Right kidney (tissue), 1 donor: ENCODE data around the gene SPTBN1.
A peak's percentile ranks its signal among the peaks of the same experiment; 100 is the strongest.

Source experiments
- DNase-seq: peaks from one replicate; pipeline ENCODE4 v3.0.0-alpha.2; 2016

SPTBN1 gene

GRCh38 chr2:54432251-54433015, 23.7 kb upstream of the SPTBN1 start:
- DNase-seq, result no peak

DNA sequence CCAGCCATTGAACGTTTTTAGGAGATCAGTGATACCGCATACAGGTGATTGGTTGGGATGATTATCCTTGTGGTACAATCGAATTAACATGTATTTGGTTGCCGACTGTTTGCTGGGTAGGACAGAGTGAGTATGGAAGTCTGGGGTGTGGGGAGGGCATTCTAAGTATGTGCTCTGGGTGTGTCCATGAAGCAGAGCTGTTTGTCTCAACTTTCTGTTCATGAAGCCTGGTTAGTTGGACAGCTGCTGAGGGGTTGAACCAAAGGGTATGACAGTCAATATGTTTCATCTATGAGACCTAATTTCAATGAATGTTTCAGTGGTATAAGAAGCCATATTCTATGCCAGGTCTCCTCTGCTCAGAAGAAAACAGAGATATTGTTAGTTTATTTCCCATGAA, 21.9 kb upstream of the SPTBN1 start:
- no peak for DNase-seq

DNA sequence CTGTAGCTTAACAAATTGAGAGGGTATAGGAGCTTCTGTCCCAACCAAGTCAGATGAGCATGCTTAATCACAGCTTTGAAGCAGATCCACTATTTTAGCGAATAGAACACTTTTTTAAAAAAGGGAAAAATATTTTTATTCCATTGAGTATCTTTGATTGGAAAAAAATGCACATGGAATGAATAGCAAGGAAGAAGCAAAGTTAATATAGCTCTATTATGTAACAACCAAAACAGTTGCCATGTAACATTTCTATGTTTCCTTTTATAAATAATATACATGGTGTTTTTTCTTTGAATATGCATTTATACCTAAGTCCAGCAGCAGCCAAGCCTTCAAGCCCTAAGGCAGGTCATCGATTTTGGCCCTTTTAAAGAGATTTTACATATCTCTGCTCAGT, 21.4 kb upstream of the SPTBN1 start:
- no peak for DNase-seq

DNA sequence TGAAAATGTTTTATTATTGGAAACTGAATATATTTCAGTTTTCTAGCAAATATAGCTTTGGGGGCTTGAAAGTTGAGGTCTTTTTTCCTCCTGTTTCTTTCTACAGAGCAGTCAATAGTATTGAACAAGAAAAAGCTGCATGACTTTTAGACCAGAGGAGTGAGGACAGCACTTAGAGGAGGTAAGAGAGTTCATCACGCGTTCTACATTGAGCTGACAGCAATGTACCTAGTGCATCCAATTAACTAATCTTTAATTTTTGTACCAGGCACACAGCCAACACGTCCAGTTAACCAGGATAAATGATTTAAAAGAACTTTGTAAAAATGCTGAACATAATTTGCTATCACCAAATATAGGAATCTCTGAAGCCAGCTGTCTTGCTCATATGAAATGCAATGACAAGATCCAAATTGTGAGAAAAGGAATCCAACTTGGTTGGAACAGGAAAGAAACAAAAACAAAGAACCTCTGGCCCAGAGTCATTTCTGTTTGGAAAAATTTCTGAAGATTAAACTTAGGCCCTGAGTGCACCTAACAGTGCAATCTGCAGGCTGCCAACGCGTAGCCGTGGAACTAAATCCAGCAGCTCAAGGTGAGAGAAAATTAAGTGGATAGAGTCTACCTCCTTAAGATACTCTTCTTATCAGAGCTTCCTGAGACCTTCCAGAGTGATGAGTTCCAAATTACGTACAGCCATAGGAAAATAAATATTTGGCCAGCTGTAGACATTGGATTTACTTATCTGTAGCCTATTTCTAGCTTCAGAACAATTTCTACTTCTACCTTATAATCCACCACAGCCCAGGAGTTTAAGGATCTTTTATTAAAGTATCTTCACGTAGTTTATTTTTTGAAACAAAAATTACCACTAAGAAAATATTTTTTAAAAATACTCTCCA, 20.6 kb upstream of the SPTBN1 start:
- DNase-seq, result no peak

- no peak for DNase-seq
Observed at GRCh38 chr2:54437588-54437987, 18.5 kb upstream of the SPTBN1 start.

GRCh38 chr2:54438271-54438670, 17.9 kb upstream of the SPTBN1 start:
- DNase-seq, result no peak

DNA sequence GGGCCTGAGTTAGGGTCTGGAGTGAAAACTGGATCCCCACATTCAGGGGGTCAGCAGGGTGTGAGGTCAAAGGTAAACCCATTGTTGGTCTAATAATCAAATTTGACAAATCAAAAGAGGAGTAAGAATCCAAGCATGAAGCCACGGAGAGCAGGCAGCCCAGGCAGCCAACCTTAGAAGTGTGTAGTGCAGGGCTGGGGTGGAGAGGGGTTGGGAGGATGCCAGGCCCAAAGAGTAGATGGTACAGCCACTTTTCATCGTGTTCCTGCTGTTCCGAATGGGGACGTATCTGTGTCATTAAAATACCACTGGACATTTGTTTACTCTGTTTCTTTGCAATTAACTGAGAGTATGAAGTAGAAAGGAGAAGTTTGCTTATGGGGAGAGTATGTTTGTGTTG, 16.5 kb upstream of the SPTBN1 start:
- DNase-seq, result no peak

GRCh38 chr2:54440050-54440449, 16.1 kb upstream of the SPTBN1 start:
- no peak for DNase-seq

DNA sequence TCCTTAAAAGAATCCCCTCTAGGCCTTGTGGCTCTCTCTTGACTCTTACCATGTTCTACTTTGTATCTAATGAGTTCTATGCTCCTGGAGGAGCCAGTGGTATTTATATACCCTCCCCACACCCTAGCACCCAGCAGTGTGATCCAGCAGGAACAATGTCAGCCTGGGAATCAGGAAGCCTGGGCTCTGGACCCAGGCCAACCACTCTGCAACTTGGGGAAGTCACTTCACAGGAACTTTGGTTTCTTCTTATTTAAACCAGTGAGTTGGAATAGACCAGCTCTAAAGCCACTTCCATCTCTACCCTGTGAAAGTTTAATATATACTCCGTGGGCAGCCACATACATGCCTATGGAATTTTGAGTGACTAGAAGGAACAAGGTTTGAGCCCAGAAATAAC, 11.6 kb upstream of the SPTBN1 start:
- no peak for DNase-seq

DNA sequence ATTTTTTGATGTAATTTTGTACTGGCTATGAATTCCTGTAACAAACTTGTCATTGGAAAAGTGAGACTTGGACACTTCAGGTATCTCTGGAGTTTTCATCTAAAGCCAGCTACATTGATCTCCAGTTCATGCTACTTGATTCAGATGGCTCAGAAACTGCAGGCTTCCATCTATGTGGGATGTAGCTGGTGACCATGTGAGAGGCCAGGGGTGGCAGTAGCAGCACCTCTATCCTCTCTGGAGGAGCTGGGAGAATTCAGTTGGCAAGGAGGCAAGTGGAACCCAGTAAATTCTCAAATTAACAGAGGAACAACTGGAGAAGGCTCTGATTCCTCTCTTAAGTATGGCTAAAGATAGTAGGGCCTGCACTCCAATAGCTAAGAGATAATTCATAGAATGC, 10.0 kb upstream of the SPTBN1 start:
- no peak for DNase-seq

- DNase-seq, result no peak
Observed at GRCh38 chr2:54446625-54447024, 9.5 kb upstream of the SPTBN1 start.

- no peak for DNase-seq
Observed at GRCh38 chr2:54454548-54455130, 1.5 kb upstream of the SPTBN1 start.

DNA sequence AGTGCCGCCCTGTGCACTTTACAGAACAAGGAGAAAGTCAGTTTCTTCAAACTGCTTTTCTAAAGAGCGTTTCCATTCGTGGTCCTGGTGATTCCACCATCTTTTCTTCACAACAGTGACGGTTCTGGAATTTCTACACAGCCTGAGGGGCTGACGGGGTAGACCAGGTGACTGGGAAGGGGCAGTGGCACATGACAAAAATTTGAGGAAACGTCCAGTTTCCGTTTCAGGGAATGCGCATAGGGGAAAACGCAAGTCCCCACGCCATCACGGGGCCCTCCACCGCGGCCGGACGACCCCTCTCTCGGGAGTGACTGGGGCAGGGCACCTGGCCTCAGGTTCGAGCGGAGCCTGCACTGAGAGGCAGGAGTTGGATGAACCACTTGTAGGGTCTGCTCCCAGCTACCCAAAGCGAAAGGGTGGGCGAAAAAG, 980 bp upstream of the SPTBN1 start:
- DNase-seq, result no peak

DNA sequence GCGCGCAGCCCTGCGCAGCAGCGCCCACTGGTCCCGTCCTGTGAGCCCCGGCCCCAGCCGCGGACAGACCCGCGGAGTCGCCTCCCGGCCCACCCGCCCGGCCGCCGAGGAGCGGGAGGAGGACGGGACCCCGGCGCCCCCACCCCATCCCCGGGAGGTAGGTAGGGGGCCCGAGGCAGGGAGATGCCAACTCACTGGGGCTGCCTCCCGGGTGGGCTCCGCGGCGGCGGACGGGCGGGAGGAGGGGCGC, 160 bp downstream of the SPTBN1 start:
- DNase-seq, result no peak

DNA sequence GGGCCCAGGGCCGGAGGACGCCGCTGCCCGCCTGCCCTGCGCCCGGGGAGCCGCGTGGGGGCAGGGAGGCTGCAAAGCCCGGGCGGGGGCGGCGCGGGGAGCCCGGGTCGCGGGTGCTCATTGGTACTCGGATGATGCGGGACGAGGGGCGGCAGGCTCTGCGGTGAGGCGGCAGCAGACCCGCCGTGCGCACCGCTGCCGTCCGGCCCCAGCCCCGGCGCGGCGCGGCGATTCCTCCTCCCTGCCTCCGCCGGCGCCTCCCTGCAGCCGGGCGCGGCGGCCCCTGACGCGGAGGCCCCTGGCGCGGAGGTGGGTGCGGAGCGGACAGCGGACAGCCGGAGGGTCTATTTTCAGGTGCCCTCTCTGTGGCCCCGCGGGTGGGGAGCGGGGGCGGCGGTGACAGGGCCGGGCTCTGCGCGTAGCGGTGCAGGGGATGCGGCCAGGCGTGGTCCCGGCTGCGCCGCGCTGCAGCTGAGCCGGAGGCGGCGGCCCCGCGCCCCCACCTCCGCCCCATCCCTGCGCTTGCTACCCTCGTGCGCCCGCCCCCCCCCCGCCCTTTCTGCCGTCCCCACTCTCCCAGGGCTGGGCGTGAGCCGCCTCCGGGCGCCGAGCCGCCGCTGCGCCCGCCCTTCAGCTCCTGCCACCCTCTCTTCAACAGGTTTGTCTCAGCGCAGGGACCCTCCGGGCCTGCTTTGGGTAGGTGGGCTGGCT, 640 bp downstream of the SPTBN1 start:
- DNase-seq, result peak; percentile 85

- peak; percentile 77 for DNase-seq
Observed at GRCh38 chr2:54457323-54458023, 1.3 kb downstream of the SPTBN1 start.

DNA sequence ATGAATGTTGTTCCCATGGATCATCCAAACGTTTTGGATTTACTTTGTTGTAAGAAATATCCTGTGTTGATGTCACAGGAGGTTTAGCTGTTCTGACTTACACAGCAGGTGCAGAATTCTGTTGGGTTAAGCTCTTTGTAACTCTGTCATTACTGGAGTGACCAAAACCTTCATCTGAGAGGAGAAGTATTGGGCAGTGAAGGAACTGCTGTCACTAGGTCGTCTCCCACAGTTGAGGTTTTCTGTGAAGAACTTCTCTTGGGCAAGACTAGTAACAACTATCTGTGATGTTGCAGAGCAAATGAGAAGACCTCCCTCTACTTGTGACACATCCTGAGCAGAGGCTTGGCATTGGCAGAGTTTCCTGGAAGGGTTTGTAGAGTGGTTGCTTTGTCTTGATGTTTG, 2.9 kb downstream of the SPTBN1 start:
- no peak for DNase-seq

DNA sequence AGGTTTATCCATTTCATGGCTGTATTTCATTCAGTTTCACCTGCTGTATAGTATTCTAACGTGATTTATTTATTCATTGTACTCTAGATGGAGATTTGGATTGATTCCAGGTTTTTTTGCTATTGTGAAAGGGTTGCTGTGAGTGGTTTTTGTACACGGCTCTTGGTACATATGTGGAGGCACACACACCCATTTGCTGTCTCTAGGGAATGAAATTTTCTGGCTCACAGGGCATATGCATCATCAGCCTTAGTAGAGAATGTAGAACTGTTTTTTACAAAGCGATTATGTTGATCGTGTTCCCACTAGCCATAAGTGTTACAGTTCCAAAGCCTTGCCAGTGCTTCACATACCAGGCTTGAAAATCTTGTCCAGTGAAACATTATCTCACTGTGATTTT, 5.1 kb downstream of the SPTBN1 start:
- DNase-seq, result no peak

DNA sequence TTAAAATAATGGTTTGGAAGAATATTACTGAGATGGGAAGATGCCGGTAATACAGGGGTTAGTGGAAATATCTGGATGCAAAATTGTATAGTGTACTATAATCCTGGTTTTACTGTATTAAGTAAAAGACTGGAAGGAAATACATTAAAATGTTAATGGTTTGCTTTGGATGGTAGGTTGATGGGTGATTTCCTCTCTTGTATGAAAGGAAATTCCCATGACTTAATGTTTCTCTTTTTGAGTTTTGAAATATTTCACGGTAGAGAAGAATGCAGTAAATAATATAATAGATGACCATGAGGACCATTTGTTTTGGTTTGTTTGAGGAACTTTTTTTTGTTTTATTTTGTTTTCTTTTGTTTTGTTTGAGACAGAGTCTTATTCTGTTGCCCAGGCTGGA, 8.2 kb downstream of the SPTBN1 start:
- DNase-seq, result no peak

DNA sequence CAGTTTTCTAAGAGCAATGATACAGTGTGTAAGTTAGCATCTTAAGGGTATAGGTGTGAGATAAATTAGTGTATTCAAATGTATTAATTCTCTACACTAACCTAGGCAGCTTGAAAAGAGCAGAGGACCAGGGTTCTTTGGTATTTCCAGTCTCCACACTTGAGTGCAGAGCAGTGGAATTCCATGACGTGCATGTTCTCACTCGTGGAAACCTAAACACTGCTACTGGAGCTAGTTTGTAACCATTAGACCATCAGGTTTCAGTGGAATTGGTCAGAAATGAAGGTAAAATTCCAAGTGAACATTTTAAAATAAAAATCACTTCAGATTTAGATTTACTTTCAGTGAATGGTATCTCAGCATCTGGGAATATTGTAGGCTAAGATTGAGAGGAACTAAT, 9.0 kb downstream of the SPTBN1 start:
- DNase-seq, result no peak

DNA sequence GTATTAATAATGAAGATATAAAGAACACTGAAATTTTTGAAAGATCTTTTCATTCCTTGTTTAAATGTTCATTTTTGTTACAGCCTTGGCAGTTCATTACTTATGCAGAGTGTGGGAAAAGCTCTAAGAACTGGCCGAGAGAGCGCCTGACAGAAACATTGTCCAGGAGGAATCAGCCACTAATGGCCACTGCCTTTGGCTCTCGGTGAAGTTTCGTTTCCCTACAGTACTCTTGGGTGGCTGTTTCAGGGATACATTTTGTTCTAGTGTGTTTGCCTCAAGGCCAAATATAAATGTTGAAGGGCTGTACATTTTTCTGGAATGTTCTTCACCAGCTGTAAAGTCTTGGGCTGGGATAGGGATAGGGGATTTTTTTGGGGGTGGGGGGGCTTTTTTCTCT, 10.7 kb downstream of the SPTBN1 start:
- DNase-seq, result no peak

DNA sequence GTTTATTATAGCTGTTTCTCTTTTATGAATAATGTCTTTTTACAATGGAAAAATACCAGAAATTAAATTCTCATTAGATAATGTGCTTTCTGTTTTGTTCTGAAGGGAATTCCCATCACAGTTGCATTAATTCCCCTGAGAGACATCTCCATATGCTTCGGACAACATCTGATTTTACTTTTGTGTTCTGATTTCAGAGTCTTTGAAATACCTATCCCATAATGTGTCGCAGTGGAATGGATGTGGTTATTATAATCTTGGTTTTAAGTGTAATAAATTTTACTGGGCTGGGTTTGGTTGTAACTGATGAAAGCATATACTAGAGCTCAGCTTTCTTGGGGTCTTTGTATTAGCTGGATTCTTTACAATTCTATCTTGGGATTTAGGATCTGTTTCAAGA, 12.5 kb downstream of the SPTBN1 start:
- DNase-seq, result no peak
